Neuronal stem cell (in vitro differentiated cells): ENCODE data around the gene TMEM175.
"Not testable (repeated sequence)": the region's sequence is repeated elsewhere in the genome, so short reads cannot be mapped to it uniquely, and the experiment has no call there.

Experiments used
- DNase-seq: peaks from one replicate; pipeline ENCODE4 v3.0.0-alpha.2; 2013; ENCODE audit warnings: low spot score
- H2AFZ ChIP-seq: one replicate; pipeline ENCODE4 v1.6.1; 2013; ENCODE audit warnings: mild to moderate bottlenecking, low read length, inconsistent platforms
- H2AK5ac ChIP-seq: 2 replicates; pipeline ENCODE4 v1.6.1; 2013; ENCODE audit warnings: low read depth, mild to moderate bottlenecking, inconsistent platforms, low read length, moderate library complexity, mixed read lengths
- H2BK120ac ChIP-seq: 2 replicates; pipeline ENCODE4 v1.6.1; 2013; ENCODE audit warnings: low read depth, mild to moderate bottlenecking, inconsistent platforms, low read length, moderate library complexity, mixed read lengths
- H2BK12ac ChIP-seq: one replicate; pipeline ENCODE4 v1.6.1; 2013; ENCODE audit warnings: low read length, inconsistent platforms
- H2BK15ac ChIP-seq: 2 replicates; pipeline ENCODE4 v1.6.1; 2013; ENCODE audit warnings: mild to moderate bottlenecking, low read length, inconsistent platforms, mixed read lengths
- H2BK5ac ChIP-seq: one replicate; pipeline ENCODE4 v1.6.1; 2013; ENCODE audit warnings: inconsistent platforms, mild to moderate bottlenecking, low read length, moderate library complexity
- H3K14ac ChIP-seq: one replicate; pipeline ENCODE4 v1.6.1; 2013; ENCODE audit warnings: low read length, inconsistent platforms
- H3K18ac ChIP-seq: 2 replicates; pipeline ENCODE4 v1.6.1; 2013; ENCODE audit warnings: low read length, inconsistent platforms
- H3K23ac ChIP-seq: 2 replicates; pipeline ENCODE4 v1.6.1; 2013; ENCODE audit warnings: low read depth, mild to moderate bottlenecking, mixed read lengths, low read length, inconsistent platforms; ENCODE audit not compliant: poor library complexity
- H3K27ac ChIP-seq: replicated peaks from 3 replicates; pipeline ENCODE4 v1.5.1; 2013; ENCODE audit warnings: low read length, inconsistent platforms
- H3K27me3 ChIP-seq, 3 experiments: 2 replicates each; pipeline ENCODE4 v1.6.1; 2013; ENCODE audit warnings: low read length in 3 of 3, mild to moderate bottlenecking in 2 of 3, inconsistent platforms in 1 of 3, low read depth in 1 of 3, mixed read lengths in 1 of 3, moderate library complexity in 1 of 3; ENCODE audit not compliant: control insufficient read depth in 3 of 3, insufficient read depth in 3 of 3
- H3K36me3 ChIP-seq, 2 donors: replicated peaks in 1 of 2; 2 replicates each; pipeline ENCODE4 v1.6.1; 2013; ENCODE audit warnings: low read length in 2 of 2; ENCODE audit not compliant: control insufficient read depth in 2 of 2, insufficient read depth in 2 of 2
- H3K4ac ChIP-seq: 2 replicates; pipeline ENCODE4 v1.6.1; 2013; ENCODE audit warnings: inconsistent platforms, mild to moderate bottlenecking, low read length, moderate library complexity
- H3K4me1 ChIP-seq, 2 donors: 1 replicate in 1 of 2; 2 replicates in 1 of 2; pipeline ENCODE4 v1.6.1; 2013; ENCODE audit warnings: low read length in 2 of 2, low read depth in 1 of 2; ENCODE audit not compliant: control insufficient read depth in 2 of 2, insufficient read depth in 1 of 2
- H3K4me2 ChIP-seq: one replicate; pipeline ENCODE4 v1.6.1; 2013; ENCODE audit warnings: mild to moderate bottlenecking, low read length, inconsistent platforms; ENCODE audit not compliant: insufficient read depth, poor library complexity, severe bottlenecking
- H3K4me3 ChIP-seq, 2 donors: 2 replicates each; pipeline ENCODE4 v1.5.1; 2013; ENCODE audit warnings: low read length in 2 of 2, mild to moderate bottlenecking in 2 of 2, inconsistent platforms in 1 of 2, moderate library complexity in 1 of 2
- H3K79me1 ChIP-seq: one replicate; pipeline ENCODE4 v1.6.1; 2013; ENCODE audit warnings: low read depth, mild to moderate bottlenecking, inconsistent platforms, low read length, moderate library complexity
- H3K9ac ChIP-seq: one replicate; pipeline ENCODE4 v1.6.1; 2013; ENCODE audit warnings: mild to moderate bottlenecking, low read depth, low read length, inconsistent platforms; ENCODE audit not compliant: poor library complexity
- H3K9me3 ChIP-seq, 2 donors: replicated peaks in 1 of 2; 2 replicates each; pipeline versions ENCODE3 to v1.6.1; 2013; ENCODE audit warnings: low read length in 2 of 2, mild to moderate bottlenecking in 2 of 2, inconsistent platforms in 1 of 2, low read depth in 1 of 2, mixed read lengths in 1 of 2, moderate library complexity in 1 of 2; ENCODE audit not compliant: control insufficient read depth in 2 of 2, insufficient read depth in 1 of 2
- H4K8ac ChIP-seq: one replicate; pipeline ENCODE4 v1.6.1; 2013; ENCODE audit warnings: low read depth, mild to moderate bottlenecking, inconsistent platforms, low read length, moderate library complexity
- H4K91ac ChIP-seq: one replicate; pipeline ENCODE4 v1.6.1; 2013; ENCODE audit warnings: low read length, low read depth, mild to moderate bottlenecking, inconsistent platforms; ENCODE audit not compliant: poor library complexity
- WGBS, 2 donors: extraction: QIAGEN DNeasy Blood & Tissue Kit; methylation state at CpG; one replicate each; pipeline ENCODE4 v1.1.7; 2013; ENCODE audit warnings: missing lambda C conversion rate in 2 of 2, mixed read lengths in 1 of 2; ENCODE audit not compliant: insufficient read length in 2 of 2, insufficient replicate concordance in 1 of 2; ENCODE audit errors: extremely low coverage in 2 of 2; 5-methylcytosine and 5-hydroxymethylcytosine counted together

Gene TMEM175

DNA sequence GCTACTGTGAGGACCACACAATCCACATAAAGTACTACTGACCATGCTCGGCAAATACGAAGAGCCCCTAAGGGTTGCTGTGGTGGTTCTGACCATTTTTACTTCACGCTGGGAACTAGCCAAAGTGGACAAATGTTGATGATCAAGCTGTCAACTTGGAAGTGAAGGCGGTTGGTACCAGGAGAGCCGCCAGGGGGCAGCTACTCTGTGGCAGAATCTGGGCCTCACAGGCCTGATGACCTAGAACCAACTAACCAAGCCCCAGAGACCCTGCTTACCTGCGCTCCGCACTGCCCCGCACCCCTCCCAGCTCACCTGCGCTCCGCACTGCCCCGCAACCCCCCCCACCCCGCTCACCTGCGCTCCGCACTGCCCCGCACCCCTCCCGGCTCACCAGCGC lies 5.7 kb upstream of the TMEM175 start:
- no peak overlapping the region for H3K4me3 ChIP-seq
- peaks cover 0 to 9% of the 10 kb centered on the region in 2 donors for H3K36me3 ChIP-seq
- no peak overlapping the region for H2BK120ac ChIP-seq
- no peak overlapping the region for H2AK5ac ChIP-seq
- no peak overlapping the region for H3K9ac ChIP-seq
- H3K4me2 ChIP-seq, result no peak overlapping the region
- peaks cover 23% of the 10 kb centered on the region for H3K79me1 ChIP-seq
- no peak overlapping the region for H2BK5ac ChIP-seq
- H3K14ac ChIP-seq, result no peak overlapping the region
- H3K18ac ChIP-seq, result no peak overlapping the region
- no peak overlapping the region for H4K91ac ChIP-seq
- H2BK15ac ChIP-seq, result no peak overlapping the region
- H2BK12ac ChIP-seq, result no peak overlapping the region
- WGBS, 2 donors, result no CpG with 5 or more reads among the region's 17 CpGs
- H3K4me1 ChIP-seq, result peaks cover 8% of the 10 kb centered on the region in 2 donors
- no peak overlapping the region for H3K4ac ChIP-seq
- no peak overlapping the region for H3K27ac ChIP-seq
- H3K9me3 ChIP-seq, result peaks cover 0 to 2% of the 10 kb centered on the region in 2 donors
- no peak overlapping the region for H3K23ac ChIP-seq
- DNase-seq, result peak; percentile 30
- no peak overlapping the region for H2AFZ ChIP-seq
- H4K8ac ChIP-seq, result no peak overlapping the region
- H3K27me3 ChIP-seq, result no peaks in the 10 kb centered on the region

DNA sequence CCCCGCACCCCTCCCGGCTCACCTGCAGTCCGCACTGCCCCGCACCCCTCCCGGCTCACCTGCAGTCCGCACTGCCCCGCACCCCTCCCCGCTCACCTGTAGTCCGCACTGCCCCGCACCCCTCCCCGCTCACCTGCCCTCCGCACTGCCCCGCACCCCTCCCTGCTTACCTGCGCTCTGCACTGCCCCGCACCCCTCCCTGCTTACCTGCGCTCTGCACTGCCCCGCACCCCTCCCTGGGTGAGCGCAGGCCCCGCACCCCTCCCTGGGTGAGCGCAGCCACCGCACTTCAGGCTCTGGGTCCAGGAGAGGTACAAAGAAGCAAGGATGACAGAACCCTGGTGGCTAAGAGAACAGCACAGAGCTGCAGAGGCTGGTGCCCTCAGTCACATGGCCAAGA lies 4.7 kb upstream of the TMEM175 start:
- not testable (repeated sequence) for H3K4me2 ChIP-seq, H2BK15ac ChIP-seq, H2AFZ ChIP-seq, H3K9me3 ChIP-seq, H4K91ac ChIP-seq, H3K23ac ChIP-seq, H3K36me3 ChIP-seq, H3K4me3 ChIP-seq, H2BK120ac ChIP-seq, H3K4me1 ChIP-seq, H2BK12ac ChIP-seq, H2AK5ac ChIP-seq, H3K27ac ChIP-seq, H2BK5ac ChIP-seq, H3K27me3 ChIP-seq, H3K4ac ChIP-seq, DNase-seq, H3K14ac ChIP-seq, H3K9ac ChIP-seq, H3K18ac ChIP-seq
- WGBS, 2 donors, result no CpG with 5 or more reads among the region's 21 CpGs
- Histone ChIP-seq H3K79me1 (peaks cover 28% of the 10 kb centered on the region), H4K8ac (peak overlapping the region; percentile 86)

DNA sequence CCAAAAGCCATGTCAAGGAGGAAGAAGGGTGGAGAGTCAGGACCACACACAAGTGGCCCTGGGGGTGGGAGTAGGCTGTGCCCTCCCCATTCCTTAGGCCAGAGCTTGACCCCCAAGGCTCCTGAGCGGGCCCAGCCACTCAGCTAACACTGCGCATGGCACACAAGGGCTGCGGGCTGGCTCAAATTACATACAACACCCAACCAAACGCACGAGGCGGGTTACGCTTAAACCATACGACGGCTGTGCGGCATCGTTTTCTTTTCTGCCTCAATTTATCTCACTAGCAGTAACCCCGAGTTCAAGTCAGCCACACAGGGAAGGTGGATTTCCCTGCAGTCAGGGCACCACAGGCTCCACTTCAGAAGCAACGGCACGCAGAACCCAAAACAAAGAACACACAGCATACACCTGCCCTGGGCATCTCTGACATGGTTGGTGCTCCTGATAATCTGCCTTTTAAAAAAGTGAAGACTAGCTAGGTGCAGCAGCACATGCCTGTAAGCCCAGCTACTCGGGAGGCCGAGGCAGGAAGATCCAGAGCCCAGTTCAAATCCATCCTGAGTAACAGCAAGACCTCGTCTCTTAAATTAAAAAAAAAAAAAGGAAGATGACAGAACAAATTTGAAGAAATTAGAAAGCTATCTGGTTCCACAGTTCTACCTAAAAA lies 3.0 kb upstream of the TMEM175 start:
- Histone ChIP-seq H3K27ac (no peak overlapping the region), H3K79me1 (peaks cover 24% of the 10 kb centered on the region), H3K9me3 (peaks cover 0 to 2% of the 10 kb centered on the region in 2 donors), H4K91ac (no peak overlapping the region), H3K36me3 (no peaks in the 10 kb centered on the region), H2AK5ac (no peak overlapping the region), H2BK5ac (no peak overlapping the region), H3K18ac (no peak overlapping the region), H2AFZ (no peak overlapping the region), H4K8ac (no peak overlapping the region), H3K14ac (no peak overlapping the region), H3K4me2 (no peak overlapping the region), H3K23ac (no peak overlapping the region), H3K4ac (no peak overlapping the region), H3K27me3 (no peaks in the 10 kb centered on the region), H2BK12ac (no peak overlapping the region), H2BK120ac (no peak overlapping the region), H3K9ac (no peak overlapping the region), H3K4me1 (peaks cover 8 to 10% of the 10 kb centered on the region in 2 donors), H2BK15ac (no peak overlapping the region), H3K4me3 (peak overlapping the region in 1 of 2 donors; percentile 29)
- WGBS, 2 donors, result no CpG with 5 or more reads among the region's 17 CpGs
- DNase-seq, result no peak

DNA sequence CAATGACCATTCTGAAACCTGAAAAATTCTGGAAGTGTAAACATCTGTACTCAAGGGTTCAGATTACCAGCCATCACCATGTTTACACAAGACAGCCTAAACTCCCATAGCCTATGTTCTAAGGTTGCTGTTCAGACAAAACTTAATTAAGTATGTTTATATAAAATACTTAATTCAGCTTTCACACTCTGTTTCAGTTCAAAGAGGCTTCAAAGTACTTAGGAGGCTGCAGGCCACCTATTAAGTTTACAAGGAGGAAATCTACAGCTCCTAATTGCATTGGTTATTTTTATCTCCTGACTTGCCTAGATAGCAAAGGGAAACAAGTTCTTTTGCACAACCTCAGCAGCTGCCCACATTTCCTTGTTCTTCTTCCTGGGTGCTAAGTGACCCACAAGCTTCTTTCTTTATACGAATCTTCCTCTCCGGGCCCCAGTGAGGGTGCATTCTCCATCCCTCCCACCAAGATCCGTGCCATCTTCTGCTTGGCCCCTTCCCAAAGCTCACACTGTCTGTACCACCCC lies 2.2 kb upstream of the TMEM175 start:
- H3K18ac ChIP-seq, result no peak overlapping the region
- H2BK12ac ChIP-seq, result no peak overlapping the region
- peaks cover 0 to 2% of the 10 kb centered on the region in 2 donors for H3K9me3 ChIP-seq
- no peak overlapping the region for H3K4ac ChIP-seq
- no peak overlapping the region for H2AK5ac ChIP-seq
- H3K27me3 ChIP-seq, result no peaks in the 10 kb centered on the region
- no peak overlapping the region for H3K27ac ChIP-seq
- no peak overlapping the region for H4K91ac ChIP-seq
- no peak overlapping the region for H3K23ac ChIP-seq
- H2BK120ac ChIP-seq, result no peak overlapping the region
- H3K79me1 ChIP-seq, result peaks cover 24% of the 10 kb centered on the region
- H3K4me3 ChIP-seq, result peak overlapping the region in 1 of 2 donors; percentile 98
- DNase-seq, result no peak
- no peaks in the 10 kb centered on the region for H3K36me3 ChIP-seq
- WGBS, 2 donors, result no CpG with 5 or more reads among the region's 3 CpGs
- H3K14ac ChIP-seq, result no peak overlapping the region
- H3K4me1 ChIP-seq, result peaks cover 8 to 10% of the 10 kb centered on the region in 2 donors
- no peak overlapping the region for H4K8ac ChIP-seq
- no peak overlapping the region for H3K9ac ChIP-seq
- H2BK5ac ChIP-seq, result no peak overlapping the region
- no peak overlapping the region for H2BK15ac ChIP-seq
- no peak overlapping the region for H2AFZ ChIP-seq
- H3K4me2 ChIP-seq, result no peak overlapping the region
